WERI-Rb-1 (cell line): ENCODE data around the gene NPFF.
"Not testable (repeated sequence)": the region's sequence is repeated elsewhere in the genome, so short reads cannot be mapped to it uniquely, and the experiment has no call there.

ENCODE experiments used
- DNase-seq: peaks from one replicate; pipeline ENCODE4 v3.0.0-alpha.2; 2020
- H3K27ac ChIP-seq: fragments of 250-450 bp; sonication (Bioruptor Pico); 2 replicates; pipeline ENCODE4 v1.5.1; 2020; ENCODE audit warnings: mild to moderate bottlenecking, moderate library complexity
- H3K27me3 ChIP-seq: fragments of 250-450 bp; sonication (Bioruptor Pico); 2 replicates; pipeline ENCODE4 v1.5.1; 2021; ENCODE audit warnings: mild to moderate bottlenecking, low read depth, moderate library complexity; ENCODE audit not compliant: insufficient read depth, severe bottlenecking
- H3K36me3 ChIP-seq: fragments of 250-450 bp; sonication (Bioruptor Pico); 2 replicates; pipeline ENCODE4 v1.5.1; 2020; ENCODE audit warnings: mild to moderate bottlenecking, moderate library complexity
- H3K4me3 ChIP-seq: 2 replicates; pipeline ENCODE4 v1.5.1; 2011; ENCODE audit warnings: low read depth, mild to moderate bottlenecking, control low read depth, low read length
- H3K9me3 ChIP-seq: fragments of 250-450 bp; sonication (Bioruptor Pico); 2 replicates; pipeline ENCODE4 v1.5.1; 2021; ENCODE audit warnings: mild to moderate bottlenecking, moderate library complexity; ENCODE audit not compliant: severe bottlenecking
- TF ChIP-seq, protein P1 (sequence below): IDR thresholded peaks from 2 replicates; pipeline ENCODE4 v1.5.1; 2011; ENCODE audit warnings: low read depth, mild to moderate bottlenecking, control low read depth, inconsistent platforms, low read length

The NPFF gene

GRCh38 chr12:53483979-53484377 is 23.3 kb downstream of the NPFF start:
- Histone ChIP-seq H3K9me3 (no peaks in the 10 kb centered on the region), H3K27me3 (no peaks in the 10 kb centered on the region), H3K27ac (no peak overlapping the region), H3K4me3 (no peak overlapping the region), H3K36me3 (peaks cover 81% of the 10 kb centered on the region)
- TF ChIP-seq, protein P1, sequence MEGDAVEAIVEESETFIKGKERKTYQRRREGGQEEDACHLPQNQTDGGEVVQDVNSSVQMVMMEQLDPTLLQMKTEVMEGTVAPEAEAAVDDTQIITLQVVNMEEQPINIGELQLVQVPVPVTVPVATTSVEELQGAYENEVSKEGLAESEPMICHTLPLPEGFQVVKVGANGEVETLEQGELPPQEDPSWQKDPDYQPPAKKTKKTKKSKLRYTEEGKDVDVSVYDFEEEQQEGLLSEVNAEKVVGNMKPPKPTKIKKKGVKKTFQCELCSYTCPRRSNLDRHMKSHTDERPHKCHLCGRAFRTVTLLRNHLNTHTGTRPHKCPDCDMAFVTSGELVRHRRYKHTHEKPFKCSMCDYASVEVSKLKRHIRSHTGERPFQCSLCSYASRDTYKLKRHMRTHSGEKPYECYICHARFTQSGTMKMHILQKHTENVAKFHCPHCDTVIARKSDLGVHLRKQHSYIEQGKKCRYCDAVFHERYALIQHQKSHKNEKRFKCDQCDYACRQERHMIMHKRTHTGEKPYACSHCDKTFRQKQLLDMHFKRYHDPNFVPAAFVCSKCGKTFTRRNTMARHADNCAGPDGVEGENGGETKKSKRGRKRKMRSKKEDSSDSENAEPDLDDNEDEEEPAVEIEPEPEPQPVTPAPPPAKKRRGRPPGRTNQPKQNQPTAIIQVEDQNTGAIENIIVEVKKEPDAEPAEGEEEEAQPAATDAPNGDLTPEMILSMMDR: no peak
- DNase-seq: no peak

DNA sequence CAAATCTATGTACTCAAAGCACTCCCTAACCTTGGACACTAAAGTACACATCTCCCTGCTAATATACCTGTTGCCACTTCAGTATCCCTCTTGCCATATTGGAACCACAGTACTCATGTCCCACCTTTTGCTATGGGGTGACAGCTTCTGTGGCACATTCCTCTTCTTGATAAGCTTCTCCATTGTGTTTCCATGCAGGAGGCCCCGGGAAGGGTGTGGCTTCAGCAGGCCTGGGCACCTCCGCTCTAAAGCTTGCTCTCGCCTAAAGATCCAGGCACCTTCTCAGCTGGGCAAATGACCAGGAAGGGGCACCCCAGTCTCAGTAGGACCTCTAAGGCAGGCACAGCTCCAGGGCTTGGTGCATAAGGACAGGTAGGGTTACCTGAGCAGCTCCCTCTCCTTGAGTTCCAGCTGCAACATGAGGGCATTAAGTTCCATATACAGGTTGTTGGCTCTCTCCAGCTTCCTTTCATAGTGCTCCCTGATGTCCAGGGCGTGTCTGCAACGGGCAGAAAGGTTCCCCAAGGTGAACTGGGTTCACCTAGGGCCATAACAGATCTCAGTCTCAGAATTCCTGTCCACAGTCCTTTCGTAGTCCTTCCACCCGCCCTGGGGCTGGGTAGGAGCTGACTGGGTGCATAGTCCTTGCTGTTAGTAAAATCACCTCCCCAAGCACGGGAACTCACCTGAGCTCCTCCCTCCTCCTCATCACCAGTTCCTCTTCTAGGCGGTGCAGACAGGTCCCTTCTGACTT is 23.9 kb downstream of the NPFF start:
- no peaks in the 10 kb centered on the region for H3K27me3 ChIP-seq
- no peak overlapping the region for H3K4me3 ChIP-seq
- no peaks in the 10 kb centered on the region for H3K9me3 ChIP-seq
- no peak for DNase-seq
- TF ChIP-seq, protein P1: no peak
- H3K36me3 ChIP-seq: peaks cover 87% of the 10 kb centered on the region
- no peak overlapping the region for H3K27ac ChIP-seq

DNA sequence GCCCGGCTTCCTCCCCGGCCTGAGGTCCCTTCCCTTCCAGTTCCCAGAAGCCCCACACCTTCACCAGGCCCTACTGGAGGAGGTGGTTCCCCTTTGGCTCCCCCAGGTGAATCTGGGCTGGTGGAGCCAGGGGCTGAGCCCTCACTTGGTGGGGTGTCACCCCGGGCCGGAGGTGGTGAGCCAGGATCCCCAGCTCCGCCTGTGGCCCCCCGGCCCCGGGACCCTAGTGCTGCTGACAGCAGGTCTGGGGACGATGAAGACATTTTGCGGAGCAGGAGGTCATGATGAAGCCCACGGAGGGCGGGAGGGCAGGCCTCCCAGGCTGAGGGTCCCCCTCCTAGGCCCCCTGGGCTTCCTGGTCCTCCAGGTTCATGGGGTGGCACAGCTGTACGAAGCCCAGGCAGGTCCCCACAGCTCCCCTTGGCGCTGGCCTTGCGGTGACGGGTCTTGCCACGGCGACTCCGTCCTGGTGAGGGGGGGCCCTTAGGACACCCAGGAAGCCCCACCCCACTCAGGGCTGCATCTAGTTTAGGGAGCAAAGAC is 24.6 kb downstream of the NPFF start:
- Histone ChIP-seq H3K36me3 (peaks cover 89% of the 10 kb centered on the region), H3K27ac (no peak overlapping the region), H3K27me3 (no peaks in the 10 kb centered on the region), H3K9me3 (no peaks in the 10 kb centered on the region), H3K4me3 (no peak overlapping the region)
- DNase-seq: no peak
- TF ChIP-seq, protein P1: no peak

DNA sequence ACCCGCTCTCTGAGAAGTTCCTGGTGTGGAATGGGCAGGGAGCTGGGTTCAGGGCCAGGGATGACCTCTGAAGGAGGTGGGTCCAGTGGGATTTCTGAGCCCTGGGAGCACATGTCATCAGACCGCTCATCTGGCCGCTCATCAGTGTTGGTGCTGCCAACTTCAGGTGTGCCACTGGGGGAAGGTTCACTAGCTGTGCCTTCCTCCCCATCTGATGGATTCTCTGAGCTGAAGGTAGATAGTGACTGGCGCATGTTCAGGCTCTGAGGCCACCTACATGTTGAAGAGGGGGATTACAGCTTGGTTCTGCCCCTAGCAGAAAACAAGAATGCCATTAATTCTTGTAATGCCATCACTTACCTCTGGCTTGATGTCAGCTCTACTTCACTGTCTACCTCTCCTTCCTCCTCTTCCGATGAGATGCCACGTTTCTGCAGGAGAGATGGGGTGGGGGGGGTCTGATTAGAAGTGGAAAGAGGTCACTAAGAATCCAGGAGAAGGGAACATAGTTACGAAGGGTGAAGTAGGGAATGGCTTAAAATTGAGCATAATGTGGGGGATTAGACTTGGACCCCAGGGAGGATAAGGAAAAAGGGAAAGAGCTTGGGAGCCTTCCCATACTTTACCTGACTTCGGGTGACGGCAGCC is 25.2 kb downstream of the NPFF start:
- Histone ChIP-seq H3K27ac (no peak overlapping the region), H3K4me3 (no peak overlapping the region), H3K27me3 (no peaks in the 10 kb centered on the region), H3K9me3 (no peaks in the 10 kb centered on the region), H3K36me3 (peaks cover 92% of the 10 kb centered on the region)
- DNase-seq: no peak
- TF ChIP-seq, protein P1: peak; percentile 48

GRCh38 chr12:53481458-53481857 is 25.8 kb downstream of the NPFF start:
- not testable (repeated sequence) for H3K9me3 ChIP-seq, H3K27me3 ChIP-seq, DNase-seq, H3K27ac ChIP-seq, H3K4me3 ChIP-seq
- H3K36me3 ChIP-seq: peaks cover 95% of the 10 kb centered on the region

- Histone ChIP-seq H3K27me3 (no peaks in the 10 kb centered on the region), H3K27ac (no peak overlapping the region), H3K36me3 (peaks cover 95% of the 10 kb centered on the region), H3K9me3 (no peaks in the 10 kb centered on the region), H3K4me3 (no peak overlapping the region)
- no peak for DNase-seq
- TF ChIP-seq, protein P1: no peak
Observed at GRCh38 chr12:53480491-53481442, 26.5 kb downstream of the NPFF start.
